KMS-11 (cell line): ENCODE results near the gene ABCB4.

Source experiments
- H2AFZ ChIP-seq: fragments of 200-600 bp; sonication (generic); 2 replicates; pipeline ENCODE4 v1.6.1; 2016; ENCODE audit warnings: antibody characterized with exemption, mixed run types, low read depth
- H3K27ac ChIP-seq: fragments of 200-600 bp; sonication (generic); 2 replicates; pipeline ENCODE4 v1.6.1; 2016; ENCODE audit warnings: mild to moderate bottlenecking, mixed run types
- H3K27me3 ChIP-seq: fragments of 200-600 bp; sonication (generic); 2 replicates; pipeline ENCODE4 v1.6.1; 2017; ENCODE audit warnings: mild to moderate bottlenecking, low read depth, mixed run types, moderate library complexity; ENCODE audit not compliant: insufficient read depth
- H3K36me3 ChIP-seq: fragments of 200-600 bp; sonication (generic); 2 replicates; pipeline ENCODE4 v1.6.1; 2017; ENCODE audit warnings: mild to moderate bottlenecking, mixed run types; ENCODE audit not compliant: insufficient read depth
- H3K4me1 ChIP-seq: fragments of 200-600 bp; sonication (generic); 2 replicates; pipeline ENCODE4 v1.6.1; 2016; ENCODE audit warnings: mild to moderate bottlenecking, low read depth, mixed run types; ENCODE audit not compliant: poor library complexity, severe bottlenecking
- H3K4me2 ChIP-seq: fragments of 200-600 bp; sonication (generic); 2 replicates; pipeline ENCODE4 v1.7.0; 2016; ENCODE audit warnings: mild to moderate bottlenecking, mixed run types
- H3K4me3 ChIP-seq: fragments of 200-600 bp; sonication (generic); IDR thresholded peaks from 2 replicates; pipeline ENCODE4 v1.6.1; 2017; ENCODE audit warnings: low read depth, low read length, mixed read lengths; ENCODE audit not compliant: insufficient read depth
- H3K79me2 ChIP-seq: fragments of 200-600 bp; sonication (generic); 2 replicates; pipeline ENCODE4 v1.6.1; 2016; ENCODE audit warnings: low read depth, mixed run types; ENCODE audit not compliant: insufficient read depth
- H3K9ac ChIP-seq: fragments of 200-600 bp; sonication (generic); 2 replicates; pipeline ENCODE4 v1.6.1; 2016; ENCODE audit warnings: mild to moderate bottlenecking, mixed run types
- H4K20me1 ChIP-seq: fragments of 200-600 bp; sonication (generic); 2 replicates; pipeline ENCODE4 v1.6.1; 2016; ENCODE audit warnings: mild to moderate bottlenecking, mixed run types; ENCODE audit not compliant: insufficient read depth
- CTCF ChIP-seq: fragments of 200-600 bp; sonication (generic); conservative IDR thresholded peaks from 2 replicates; pipeline ENCODE4 v1.6.1; 2017; ENCODE audit warnings: low read depth, mild to moderate bottlenecking, antibody characterized with exemption, low read length, moderate library complexity, mixed read lengths

The ABCB4 gene

GRCh38 chr7:87499494-87499893 is 24.0 kb upstream of the ABCB4 start:
- H2AFZ ChIP-seq, result no peak overlapping the region
- no peaks in the 10 kb centered on the region for H3K4me1 ChIP-seq
- H4K20me1 ChIP-seq, result no peaks in the 10 kb centered on the region
- H3K27me3 ChIP-seq, result no peaks in the 10 kb centered on the region
- H3K4me2 ChIP-seq, result no peak overlapping the region
- no peak overlapping the region for H3K9ac ChIP-seq
- no peaks in the 10 kb centered on the region for H3K79me2 ChIP-seq
- no peak overlapping the region for H3K4me3 ChIP-seq
- no peak for TF ChIP-seq CTCF
- H3K27ac ChIP-seq, result no peak overlapping the region
- no peaks in the 10 kb centered on the region for H3K36me3 ChIP-seq

GRCh38 chr7:87498893-87499292 is 23.4 kb upstream of the ABCB4 start:
- no peaks in the 10 kb centered on the region for H3K27me3 ChIP-seq
- no peak overlapping the region for H2AFZ ChIP-seq
- no peak for TF ChIP-seq CTCF

GRCh38 chr7:87497482-87497881 is 22.0 kb upstream of the ABCB4 start:
- no peaks in the 10 kb centered on the region for H3K36me3 ChIP-seq
- H3K9ac ChIP-seq, result no peak overlapping the region
- H3K4me3 ChIP-seq, result no peak overlapping the region
- no peak overlapping the region for H2AFZ ChIP-seq
- H3K27me3 ChIP-seq, result no peaks in the 10 kb centered on the region
- H4K20me1 ChIP-seq, result no peaks in the 10 kb centered on the region
- no peak overlapping the region for H3K4me2 ChIP-seq
- H3K79me2 ChIP-seq, result no peaks in the 10 kb centered on the region
- H3K27ac ChIP-seq, result no peak overlapping the region
- TF ChIP-seq CTCF, result no peak
- H3K4me1 ChIP-seq, result no peaks in the 10 kb centered on the region

More at GRCh38 chr7:87498893-87499292, 23.4 kb upstream of the ABCB4 start:
- no peak overlapping the region for H3K4me3 ChIP-seq
- H3K27ac ChIP-seq, result no peak overlapping the region
- H3K4me2 ChIP-seq, result no peak overlapping the region
- no peaks in the 10 kb centered on the region for H3K4me1 ChIP-seq
- H3K9ac ChIP-seq, result no peak overlapping the region
- no peaks in the 10 kb centered on the region for H3K36me3 ChIP-seq
- no peaks in the 10 kb centered on the region for H4K20me1 ChIP-seq
- H3K79me2 ChIP-seq, result no peaks in the 10 kb centered on the region

- H4K20me1 ChIP-seq, result no peaks in the 10 kb centered on the region
- H3K79me2 ChIP-seq, result no peaks in the 10 kb centered on the region
- H3K4me1 ChIP-seq, result no peaks in the 10 kb centered on the region
- no peak for TF ChIP-seq CTCF
- H3K27ac ChIP-seq, result no peak overlapping the region
- no peaks in the 10 kb centered on the region for H3K27me3 ChIP-seq
- no peak overlapping the region for H2AFZ ChIP-seq
- H3K4me3 ChIP-seq, result no peak overlapping the region
- no peak overlapping the region for H3K4me2 ChIP-seq
- H3K36me3 ChIP-seq, result no peaks in the 10 kb centered on the region
- no peak overlapping the region for H3K9ac ChIP-seq
Observed at GRCh38 chr7:87495366-87495765, 19.9 kb upstream of the ABCB4 start.
